Lung (tissue), 12 donors: Measurements from ENCODE around the gene PIGH. TPM values are rescaled to one million over a fixed set of nuclear protein-coding genes. Genes with fewer than 3 reads are reported as not detected.

Source experiments
- ATAC-seq: fragments of 200-7000 bp; cut with Tn5 transposase; one replicate; pipeline ENCODE4 v1.9.1; 2020; ENCODE audit warnings: moderate number of reproducible peaks; ENCODE audit not compliant: insufficient read depth, low FRiP score
- DNase-seq, 3 donors: peaks; one replicate each; pipeline ENCODE4 v3.0.0-alpha.2; 2013 to 2017
- H3K27ac ChIP-seq, 2 donors: one replicate each; pipeline ENCODE4 v1.5.1; 2013; ENCODE audit warnings: mild to moderate bottlenecking in 2 of 2, moderate library complexity in 2 of 2, control low read depth in 1 of 2, inconsistent platforms in 1 of 2, low read depth in 1 of 2, low read length in 1 of 2
- H3K27me3 ChIP-seq, 3 donors: one replicate each; pipeline ENCODE4 v1.5.1; 2013; ENCODE audit warnings: low read length in 2 of 3; ENCODE audit not compliant: control insufficient read depth in 3 of 3, insufficient read depth in 3 of 3
- H3K36me3 ChIP-seq, 4 donors: one replicate each; pipeline ENCODE4 v1.5.1; 2013; ENCODE audit warnings: low read length in 4 of 4, mild to moderate bottlenecking in 1 of 4, moderate library complexity in 1 of 4; ENCODE audit not compliant: control insufficient read depth in 4 of 4, insufficient read depth in 4 of 4
- H3K4me1 ChIP-seq, 5 donors: one replicate each; pipeline ENCODE4 v1.5.1; 2013; ENCODE audit warnings: low read length in 5 of 5, mild to moderate bottlenecking in 2 of 5, moderate library complexity in 1 of 5; ENCODE audit not compliant: control insufficient read depth in 5 of 5, insufficient read depth in 5 of 5
- H3K4me3 ChIP-seq: one replicate; pipeline ENCODE4 v1.5.1; 2013; ENCODE audit warnings: mild to moderate bottlenecking, control low read depth, moderate library complexity
- H3K9ac ChIP-seq, 2 donors: one replicate each; pipeline ENCODE4 v1.5.1; 2013; ENCODE audit warnings: low read length in 2 of 2, control low read depth in 1 of 2; ENCODE audit not compliant: insufficient read depth in 1 of 2
- H3K9me3 ChIP-seq, 4 donors: one replicate each; pipeline ENCODE4 v1.5.1; 2013; ENCODE audit warnings: low read length in 3 of 4, mild to moderate bottlenecking in 1 of 4, moderate library complexity in 1 of 4; ENCODE audit not compliant: control insufficient read depth in 4 of 4, insufficient read depth in 3 of 4
- WGBS, 2 donors: extraction: QIAGEN DNeasy Blood & Tissue Kit; methylation state at CpG; one replicate each; pipeline ENCODE4 v1.1.7; 2013; 5-methylcytosine and 5-hydroxymethylcytosine counted together
- polyA plus RNA-seq, 2 donors: library from polyadenylated mRNA; stranded (reverse); fragments of 200-250 nt; gene quantifications; one replicate each; pipeline ENCODE4 v1.2.1, GENCODE V29; 2013
- total RNA-seq, 2 donors: library from RNA; depleted of rRNA in 1 of 2; stranded (reverse); fragments of >200 nt in 1 of 2; gene quantifications; one replicate each; pipeline ENCODE4 v1.2.1, GENCODE V29; 2014 to 2021
- TF ChIP-seq, protein P1 (sequence below): IDR thresholded peaks from 2 replicates; pipeline ENCODE4 v1.5.1; 2012; ENCODE audit warnings: mild to moderate bottlenecking; ENCODE audit errors: control extremely low read depth, extremely low read depth
- donor health status: control.
- donor health status: control.
- donor health status: Bipolar disorder and iron deficiency.
- donor health status: healthy.
- donor health status: DM: yes; HTN: yes; CAD: no.

The PIGH gene
- total and polyA plus RNA-seq, 4 donors: 20.6 to 29.5 (median 22.1) TPM

DNA sequence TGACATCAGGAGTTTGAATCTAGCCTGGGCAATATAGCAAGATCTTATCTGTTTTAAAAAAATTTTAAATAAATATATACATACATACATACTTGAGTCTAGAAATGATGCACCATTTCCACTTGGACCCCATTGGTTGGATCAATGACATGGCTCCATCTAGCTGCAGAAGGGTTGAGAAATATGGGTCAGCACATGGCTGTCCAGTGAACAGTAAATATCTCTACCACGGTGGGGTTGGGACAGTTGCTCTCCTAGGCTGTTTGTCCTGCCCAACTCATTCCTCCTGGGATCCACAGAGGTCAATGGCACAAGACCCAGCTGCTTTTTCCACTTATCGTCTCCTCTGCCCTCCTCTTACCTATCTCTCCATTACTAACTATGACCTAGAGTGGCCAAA, 43.4 kb downstream of the PIGH start:
- Histone ChIP-seq H3K4me3 (no peak overlapping the region), H3K27ac (no peak overlapping the region), H3K9ac (no peak overlapping the region), H3K9me3 (no peaks in the 10 kb centered on the region), H3K27me3 (no peaks in the 10 kb centered on the region), H3K4me1 (no peaks in the 10 kb centered on the region), H3K36me3 (no peaks in the 10 kb centered on the region)
- WGBS, 2 donors: 91 to 93% methylated on average over 2 of the region's 2 CpGs
- no peak for DNase-seq
- TF ChIP-seq, protein P1, sequence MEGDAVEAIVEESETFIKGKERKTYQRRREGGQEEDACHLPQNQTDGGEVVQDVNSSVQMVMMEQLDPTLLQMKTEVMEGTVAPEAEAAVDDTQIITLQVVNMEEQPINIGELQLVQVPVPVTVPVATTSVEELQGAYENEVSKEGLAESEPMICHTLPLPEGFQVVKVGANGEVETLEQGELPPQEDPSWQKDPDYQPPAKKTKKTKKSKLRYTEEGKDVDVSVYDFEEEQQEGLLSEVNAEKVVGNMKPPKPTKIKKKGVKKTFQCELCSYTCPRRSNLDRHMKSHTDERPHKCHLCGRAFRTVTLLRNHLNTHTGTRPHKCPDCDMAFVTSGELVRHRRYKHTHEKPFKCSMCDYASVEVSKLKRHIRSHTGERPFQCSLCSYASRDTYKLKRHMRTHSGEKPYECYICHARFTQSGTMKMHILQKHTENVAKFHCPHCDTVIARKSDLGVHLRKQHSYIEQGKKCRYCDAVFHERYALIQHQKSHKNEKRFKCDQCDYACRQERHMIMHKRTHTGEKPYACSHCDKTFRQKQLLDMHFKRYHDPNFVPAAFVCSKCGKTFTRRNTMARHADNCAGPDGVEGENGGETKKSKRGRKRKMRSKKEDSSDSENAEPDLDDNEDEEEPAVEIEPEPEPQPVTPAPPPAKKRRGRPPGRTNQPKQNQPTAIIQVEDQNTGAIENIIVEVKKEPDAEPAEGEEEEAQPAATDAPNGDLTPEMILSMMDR: no peak
- no peak for ATAC-seq

DNA sequence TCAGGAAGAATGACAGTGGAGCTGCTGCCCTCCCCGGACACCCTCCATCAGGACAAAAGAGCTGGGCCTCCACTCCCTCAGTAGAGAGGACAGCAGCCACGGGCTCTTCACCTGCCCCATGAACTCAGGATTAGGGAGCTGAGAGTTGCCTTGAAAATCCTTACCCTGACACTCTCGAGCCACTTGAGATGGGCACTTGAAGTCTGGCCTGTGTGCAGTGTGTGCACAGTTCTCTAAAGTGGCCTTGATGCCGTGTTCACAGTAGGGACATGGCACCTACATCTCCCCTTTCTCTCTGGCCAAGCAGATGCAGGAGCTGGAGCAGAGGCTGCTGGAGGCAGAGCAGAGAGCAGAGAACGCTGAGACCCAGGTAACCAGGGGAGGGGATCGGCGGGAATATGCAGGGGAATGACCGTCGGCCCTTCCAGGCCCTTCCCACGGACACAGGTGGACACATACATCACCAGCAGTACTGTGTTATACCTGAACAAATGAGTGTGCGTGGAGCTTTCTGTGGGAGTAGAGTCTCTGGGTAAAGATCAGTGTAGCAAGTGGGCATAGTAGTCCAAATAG, 44.5 kb downstream of the PIGH start:
- Histone ChIP-seq H3K9ac (no peak overlapping the region), H3K4me3 (no peak overlapping the region), H3K36me3 (no peaks in the 10 kb centered on the region), H3K27ac (no peak overlapping the region), H3K9me3 (no peaks in the 10 kb centered on the region), H3K27me3 (no peaks in the 10 kb centered on the region), H3K4me1 (no peaks in the 10 kb centered on the region)
- TF ChIP-seq, protein P1: no peak
- peak; percentile 15 to 63 (median 42) for DNase-seq
- 66 to 83% methylated on average over 11 of the region's 11 CpGs for WGBS, 2 donors
- ATAC-seq: peak; percentile 47

DNA sequence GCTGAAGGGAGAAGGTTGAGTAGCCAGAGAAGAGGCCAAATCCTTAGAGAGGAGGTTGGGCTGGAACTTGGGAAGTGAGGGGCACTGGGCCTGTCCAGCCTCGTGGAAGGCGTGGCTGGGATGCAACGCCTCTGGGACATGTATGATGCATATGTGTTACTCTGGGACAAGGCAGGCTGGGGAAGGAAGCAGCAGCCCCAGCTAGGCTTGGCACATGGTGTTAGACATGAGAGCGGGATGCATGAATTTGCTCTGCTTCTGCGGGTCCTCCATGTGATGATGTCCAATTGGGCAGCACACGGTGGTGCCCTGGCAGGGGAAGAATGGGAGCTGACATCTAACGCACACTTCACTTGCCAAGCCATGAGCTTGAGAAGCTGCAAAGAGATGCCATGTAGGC, 45.7 kb downstream of the PIGH start:
- H3K9me3 ChIP-seq: no peaks in the 10 kb centered on the region
- H3K4me1 ChIP-seq: no peaks in the 10 kb centered on the region
- H3K27ac ChIP-seq: no peak overlapping the region
- no peaks in the 10 kb centered on the region for H3K36me3 ChIP-seq
- no peak overlapping the region for H3K4me3 ChIP-seq
- H3K27me3 ChIP-seq: no peaks in the 10 kb centered on the region
- no peak for ATAC-seq
- TF ChIP-seq, protein P1: no peak
- DNase-seq: no peak
- WGBS, 2 donors: 93 to 96% methylated on average over 7 of the region's 7 CpGs
- no peak overlapping the region for H3K9ac ChIP-seq

DNA sequence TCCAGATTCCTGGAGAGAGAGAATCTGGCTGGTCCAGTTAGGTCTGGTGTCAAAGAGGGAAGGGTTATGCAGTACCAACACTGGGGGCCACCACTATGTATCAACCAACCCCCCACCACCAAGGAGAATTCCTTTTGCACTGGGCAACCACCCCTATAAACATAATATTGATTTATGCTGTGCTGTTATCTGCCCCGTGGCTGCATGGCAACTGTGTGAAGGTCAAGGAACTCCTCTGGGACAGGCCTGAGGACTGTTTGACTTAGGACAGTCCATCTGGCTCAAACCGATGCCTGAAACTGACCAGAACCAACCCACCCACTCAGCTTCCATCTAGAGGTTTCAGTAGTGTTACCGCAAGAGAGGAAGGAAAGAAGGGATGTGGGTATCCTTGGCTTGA, 46.5 kb downstream of the PIGH start:
- H3K9ac ChIP-seq: no peak overlapping the region
- no peak overlapping the region for H3K27ac ChIP-seq
- no peak for DNase-seq
- H3K9me3 ChIP-seq: no peaks in the 10 kb centered on the region
- H3K36me3 ChIP-seq: no peaks in the 10 kb centered on the region
- 47 to 61% methylated on average over 3 of the region's 3 CpGs for WGBS, 2 donors
- H3K4me1 ChIP-seq: no peaks in the 10 kb centered on the region
- H3K4me3 ChIP-seq: no peak overlapping the region
- ATAC-seq: no peak
- no peaks in the 10 kb centered on the region for H3K27me3 ChIP-seq
- TF ChIP-seq, protein P1: no peak
